Stimulated activated CD4-positive, alpha-beta T cell treated with anti-CD3 and anti-CD28 coated beads, Interleukin-15, amount 100 ng/mL, for 48 hours (primary cell): ENCODE measurements around the gene LMBRD2.

Experiments
- DNase-seq, 2 donors: peaks; one replicate each; pipeline ENCODE4 v3.0.0-alpha.2; 2020; ENCODE audit warnings: low read depth in 2 of 2

LMBRD2 gene

DNA sequence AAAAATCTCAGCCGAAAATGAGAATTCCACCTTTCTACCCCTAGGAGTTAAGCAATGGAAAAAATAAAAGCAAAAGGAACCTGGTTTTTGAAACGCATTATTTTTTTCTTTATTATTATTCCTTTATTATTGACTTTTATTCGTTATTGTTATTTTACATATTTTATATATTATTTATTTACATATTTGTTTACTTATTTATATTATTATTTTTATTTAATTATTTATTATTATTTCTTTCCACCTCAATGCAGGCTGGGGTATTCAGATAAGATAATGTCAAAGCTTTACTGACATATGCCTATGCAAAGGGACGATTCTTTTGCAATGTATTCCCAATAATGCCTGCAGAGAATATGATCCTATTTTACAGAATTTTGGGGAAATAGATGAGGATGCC, 101.7 kb downstream of the LMBRD2 start:
- DNase-seq = no peak
